Suprapubic skin (tissue), 4 donors: ENCODE data around the gene PRR16. TPM values are rescaled to one million over a fixed set of nuclear protein-coding genes. Genes with fewer than 3 reads are reported as not detected.

Source experiments
- DNase-seq, 2 donors: peaks; one replicate each; pipeline ENCODE4 v3.0.0-alpha.2; 2019; ENCODE audit warnings: low spot score in 2 of 2
- H3K27ac ChIP-seq: fragments of 200-600 bp; sonication (generic); one replicate; pipeline ENCODE4 v1.5.1; 2019
- H3K27me3 ChIP-seq: fragments of 200-600 bp; sonication (generic); one replicate; pipeline ENCODE4 v1.5.1; 2019
- H3K36me3 ChIP-seq: fragments of 200-600 bp; sonication (generic); one replicate; pipeline ENCODE4 v1.5.1; 2019
- H3K4me1 ChIP-seq: fragments of 200-600 bp; sonication (generic); one replicate; pipeline ENCODE4 v1.5.1; 2019
- H3K4me3 ChIP-seq: fragments of 200-600 bp; sonication (generic); one replicate; pipeline ENCODE4 v1.5.1; 2019; ENCODE audit warnings: mild to moderate bottlenecking
- H3K9me3 ChIP-seq: fragments of 200-600 bp; sonication (generic); one replicate; pipeline ENCODE4 v1.5.1; 2019
- EP300 ChIP-seq: sonication (generic); formaldehyde crosslinking; IDR thresholded peaks from one replicate; pipeline ENCODE4 v1.6.1; 2017; ENCODE audit warnings: antibody characterized with exemption
- POLR2A ChIP-seq, 2 donors: fragments of 450-650 bp; IDR thresholded peaks; one replicate each; pipeline ENCODE4 v1.6.1; 2017; ENCODE audit warnings: antibody characterized with exemption in 2 of 2, mild to moderate bottlenecking in 2 of 2, moderate library complexity in 2 of 2
- POLR2AphosphoS5 ChIP-seq, 3 donors: sonication (generic); formaldehyde crosslinking; IDR thresholded peaks; one replicate each; pipeline ENCODE4 v1.6.1; 2017; ENCODE audit warnings: antibody characterized with exemption in 3 of 3
- WGBS: methylation state at CpG from one replicate; pipeline ENCODE4 v1.1.5; 2018; 5-methylcytosine and 5-hydroxymethylcytosine counted together
- total RNA-seq, 4 donors: library from RNA; depleted of rRNA; stranded (reverse); fragments of >200 nt; gene quantifications; one replicate each; pipeline ENCODE4 v1.1.0, GENCODE V29; 2016
- TF ChIP-seq, protein P1 (sequence below), 2 donors: fragments of 200-600 bp in 1 of 2; fragments of 450-650 bp in 1 of 2; sonication (generic) in 1 of 2; IDR thresholded peaks; one replicate each; pipeline ENCODE4 v1.5.1; 2016 to 2019; ENCODE audit warnings: antibody characterized with exemption in 2 of 2, mild to moderate bottlenecking in 1 of 2, moderate library complexity in 1 of 2

The PRR16 gene
- total RNA-seq, 4 donors from 2014 or later, result 0.76 to 1.4 (median 1.0) TPM

DNA sequence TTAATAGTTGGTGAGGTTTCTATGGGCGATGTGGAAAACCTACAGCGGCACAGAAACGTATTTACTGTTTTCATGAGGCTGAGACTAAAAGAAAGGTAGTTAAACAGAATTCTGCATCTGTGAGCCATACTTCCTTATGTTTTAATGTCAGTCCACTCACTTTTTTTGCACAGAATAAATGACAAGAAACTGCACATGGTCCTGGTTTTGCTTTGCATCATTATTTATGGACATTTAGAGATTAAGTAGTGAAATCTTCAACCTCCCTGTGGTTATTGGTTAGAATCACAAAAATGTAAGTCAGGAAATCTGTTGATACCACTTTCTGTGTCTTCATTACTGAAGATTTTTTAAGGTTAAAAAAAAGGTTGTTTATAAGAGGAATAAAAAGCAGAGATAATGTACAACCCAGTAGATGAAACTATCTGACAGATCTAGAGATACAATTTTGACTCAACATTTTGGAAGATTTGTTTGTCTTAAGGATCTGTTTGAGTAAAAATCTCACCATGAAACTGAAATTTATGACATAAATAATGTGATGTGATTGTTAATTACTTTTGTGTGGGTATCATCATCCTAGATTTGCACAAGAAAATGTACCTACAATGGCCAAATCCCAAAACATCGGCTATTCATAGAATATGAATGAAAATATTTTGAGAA is 2.4 kb downstream of the PRR16 start:
- H3K27ac ChIP-seq, result no peak overlapping the region
- no peak for DNase-seq
- H3K36me3 ChIP-seq, result no peaks in the 10 kb centered on the region
- TF ChIP-seq POLR2AphosphoS5 (IDR thresholded peaks at IDR 0.05) (no peak), EP300 (no peak), POLR2A (IDR thresholded peaks at IDR 0.05) (no peak)
- TF ChIP-seq, protein P1, sequence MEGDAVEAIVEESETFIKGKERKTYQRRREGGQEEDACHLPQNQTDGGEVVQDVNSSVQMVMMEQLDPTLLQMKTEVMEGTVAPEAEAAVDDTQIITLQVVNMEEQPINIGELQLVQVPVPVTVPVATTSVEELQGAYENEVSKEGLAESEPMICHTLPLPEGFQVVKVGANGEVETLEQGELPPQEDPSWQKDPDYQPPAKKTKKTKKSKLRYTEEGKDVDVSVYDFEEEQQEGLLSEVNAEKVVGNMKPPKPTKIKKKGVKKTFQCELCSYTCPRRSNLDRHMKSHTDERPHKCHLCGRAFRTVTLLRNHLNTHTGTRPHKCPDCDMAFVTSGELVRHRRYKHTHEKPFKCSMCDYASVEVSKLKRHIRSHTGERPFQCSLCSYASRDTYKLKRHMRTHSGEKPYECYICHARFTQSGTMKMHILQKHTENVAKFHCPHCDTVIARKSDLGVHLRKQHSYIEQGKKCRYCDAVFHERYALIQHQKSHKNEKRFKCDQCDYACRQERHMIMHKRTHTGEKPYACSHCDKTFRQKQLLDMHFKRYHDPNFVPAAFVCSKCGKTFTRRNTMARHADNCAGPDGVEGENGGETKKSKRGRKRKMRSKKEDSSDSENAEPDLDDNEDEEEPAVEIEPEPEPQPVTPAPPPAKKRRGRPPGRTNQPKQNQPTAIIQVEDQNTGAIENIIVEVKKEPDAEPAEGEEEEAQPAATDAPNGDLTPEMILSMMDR (IDR thresholded peaks at IDR 0.05), result no peak
- H3K4me1 ChIP-seq, result peaks cover 27% of the 10 kb centered on the region
- 53% methylated on average over 4 of the region's 4 CpGs for WGBS
- peak overlapping the region; percentile 64 for H3K4me3 ChIP-seq
- H3K27me3 ChIP-seq, result peaks cover 23% of the 10 kb centered on the region
- H3K9me3 ChIP-seq, result no peaks in the 10 kb centered on the region

DNA sequence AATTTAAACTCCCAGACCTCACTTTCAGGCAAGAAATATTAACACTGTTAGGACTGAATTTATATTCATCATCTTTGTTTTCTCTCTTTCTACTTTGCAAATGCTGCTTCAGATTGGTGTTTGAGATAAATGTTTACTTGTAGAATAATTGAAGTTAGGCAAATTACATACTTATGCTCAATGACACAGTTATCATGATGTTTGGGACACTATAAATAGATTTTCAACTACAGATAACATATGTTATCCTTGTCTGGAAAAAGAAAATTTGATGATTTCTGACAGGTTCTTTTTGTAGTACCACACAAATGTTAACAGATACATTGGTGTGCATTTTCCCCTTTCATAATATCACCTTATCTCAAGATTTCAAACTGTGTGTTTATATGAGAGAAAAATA is 7.9 kb downstream of the PRR16 start:
- Histone ChIP-seq H3K36me3 (no peaks in the 10 kb centered on the region), H3K27me3 (no peaks in the 10 kb centered on the region), H3K27ac (no peak overlapping the region), H3K4me3 (no peak overlapping the region), H3K4me1 (no peaks in the 10 kb centered on the region), H3K9me3 (no peaks in the 10 kb centered on the region)
- DNase-seq, result no peak
- TF ChIP-seq, protein P1 (IDR thresholded peaks at IDR 0.05), result no peak
- TF ChIP-seq EP300 (no peak), POLR2AphosphoS5 (IDR thresholded peaks at IDR 0.05) (no peak), POLR2A (IDR thresholded peaks at IDR 0.05) (no peak)

- TF ChIP-seq POLR2A (IDR thresholded peaks at IDR 0.05), result no peak
- TF ChIP-seq EP300, result no peak
- TF ChIP-seq, protein P1 (IDR thresholded peaks at IDR 0.05), result no peak
- TF ChIP-seq POLR2AphosphoS5 (IDR thresholded peaks at IDR 0.05), result no peak
These were observed 8.8 kb downstream of the PRR16 start for GRCh38 chr5:120472911-120473310.

DNA sequence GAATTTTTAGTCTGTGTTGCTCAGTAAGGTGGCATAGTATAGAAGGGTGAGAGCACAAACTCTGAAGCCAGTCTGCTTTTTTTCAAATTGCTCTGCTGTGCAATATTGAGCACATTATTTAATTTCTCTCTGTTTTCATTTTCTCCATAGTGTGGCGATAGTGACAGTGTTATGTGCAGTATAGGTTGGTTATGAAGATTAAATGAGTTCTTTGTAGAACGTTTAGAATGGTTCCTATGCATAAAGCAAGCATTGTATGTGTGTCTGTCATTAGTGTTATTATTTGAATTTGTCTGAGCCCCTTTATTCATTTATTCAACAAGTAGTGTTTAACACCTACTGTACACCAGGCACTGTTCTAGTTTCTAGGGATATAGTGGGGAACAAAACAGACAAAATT is 9.2 kb downstream of the PRR16 start:
- TF ChIP-seq EP300 (no peak), POLR2A (IDR thresholded peaks at IDR 0.05) (no peak), POLR2AphosphoS5 (IDR thresholded peaks at IDR 0.05) (no peak)
- TF ChIP-seq, protein P1 (IDR thresholded peaks at IDR 0.05), result no peak
- Histone ChIP-seq H3K9me3 (no peaks in the 10 kb centered on the region), H3K36me3 (no peaks in the 10 kb centered on the region), H3K4me1 (no peaks in the 10 kb centered on the region), H3K4me3 (no peak overlapping the region), H3K27me3 (no peaks in the 10 kb centered on the region), H3K27ac (no peak overlapping the region)
- WGBS, result 75% methylated on average over 2 of the region's 2 CpGs
- no peak for DNase-seq

More at GRCh38 chr5:120472911-120473310, 8.8 kb downstream of the PRR16 start:
- H3K9me3 ChIP-seq, result no peaks in the 10 kb centered on the region
- no peak for DNase-seq
- H3K27ac ChIP-seq, result no peak overlapping the region
- H3K36me3 ChIP-seq, result no peaks in the 10 kb centered on the region
- no peaks in the 10 kb centered on the region for H3K27me3 ChIP-seq
- H3K4me3 ChIP-seq, result no peak overlapping the region
- no peaks in the 10 kb centered on the region for H3K4me1 ChIP-seq

DNA sequence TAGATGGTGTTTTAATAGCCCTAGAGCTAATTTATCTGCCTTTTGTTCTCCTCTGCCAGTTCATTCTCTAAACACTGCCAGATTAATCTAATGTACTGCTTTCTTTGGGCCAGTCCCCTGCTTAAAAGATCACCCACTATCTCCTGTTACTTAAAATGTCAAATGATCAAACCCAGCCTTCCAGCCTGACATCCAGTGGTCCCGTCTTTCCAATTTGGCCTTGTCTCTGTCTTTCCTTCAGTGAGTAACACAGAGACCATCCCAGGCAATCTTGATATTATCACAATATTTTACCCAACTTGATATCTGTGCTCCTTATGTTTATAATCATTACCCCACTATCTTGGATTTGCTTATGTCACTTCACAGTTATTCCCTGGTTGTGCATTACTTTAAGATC is 12.0 kb downstream of the PRR16 start:
- Histone ChIP-seq H3K9me3 (no peaks in the 10 kb centered on the region), H3K36me3 (no peaks in the 10 kb centered on the region), H3K27me3 (no peaks in the 10 kb centered on the region), H3K27ac (no peak overlapping the region), H3K4me3 (no peak overlapping the region), H3K4me1 (no peaks in the 10 kb centered on the region)
- TF ChIP-seq POLR2AphosphoS5 (IDR thresholded peaks at IDR 0.05) (no peak), POLR2A (IDR thresholded peaks at IDR 0.05) (no peak), EP300 (no peak)
- TF ChIP-seq, protein P1 (IDR thresholded peaks at IDR 0.05), result no peak
- no peak for DNase-seq
- 75% methylated on average over 1 of the region's 1 CpG for WGBS
